Measurements from ENCODE around the gene CASKIN1. TPM values are rescaled to one million over a fixed set of nuclear protein-coding genes. Genes with fewer than 3 reads are reported as not detected.

Gene CASKIN1
- total and polyA plus RNA-seq, 10 of the 15 experiments (the other 5 are each of a cell fraction or from before 2014, with no cell fraction given), result 0.03 to 0.33 (median 0.11) TPM; not detected in 5

GRCh38 chr16:2231016-2231931 lies 34.9 kb upstream of the CASKIN1 start:
- TF ChIP-seq CREB1 (IDR thresholded peaks at IDR 0.05; ENCODE audit: low read depth) (no peak), ZBED1 (IDR thresholded peaks at IDR 0.05; ENCODE audit: borderline replicate concordance) (no peak), HDAC6 (IDR thresholded peaks at IDR 0.05; ENCODE audit: unreplicated experiment) (no peak), RAD21 (IDR thresholded peaks at IDR 0.05; ENCODE audit: insufficient read depth, low read depth, low read length) (no peak), NFYA (IDR thresholded peaks at IDR 0.05; ENCODE audit: borderline replicate concordance, low read depth, low read length) (no peak), RBBP5 (conservative IDR thresholded peaks at IDR 0.05) (no peak)
- WGBS (ENCODE audit: insufficient coverage, insufficient replicate concordance, low lambda C conversion rate, missing lambda C conversion rate), result 86% methylated on average over 29 of the region's 29 CpGs
- intact Hi-C loops (cut with micrococcal nuclease; ENCODE audit: unreplicated experiment), result no loop called here
- Histone ChIP-seq H3K27me3 (replicated peaks in 1 of 2; ENCODE audit: control insufficient read depth in 2 of 2, insufficient read depth in 2 of 2, low read length in 1 of 2) (no peaks in the 10 kb centered on the region), H3K27ac (ENCODE audit: control insufficient read depth, insufficient read depth) (no peak overlapping the region), H4K20me1 (ENCODE audit: control insufficient read depth, insufficient read depth) (no peaks in the 10 kb centered on the region), H3K9me3 (replicated peaks; ENCODE audit: control insufficient read depth, insufficient read depth, low read length) (no peaks in the 10 kb centered on the region), H3K79me2 (ENCODE audit: control insufficient read depth, insufficient read depth, low read length) (peaks cover 4% of the 10 kb centered on the region), H3K4me2 (ENCODE audit: control insufficient read depth, insufficient read depth) (no peak overlapping the region), H3K36me3 (ENCODE audit: control insufficient read depth in 2 of 2, insufficient read depth in 2 of 2, low read length in 1 of 2) (peaks cover 4 to 46% of the 10 kb centered on the region in 2 experiments; a peak in 3 of 4 replicates), H3K4me1 (ENCODE audit: control insufficient read depth, insufficient read depth, low read length) (no peaks in the 10 kb centered on the region), H2AFZ (ENCODE audit: control insufficient read depth, low read depth, low read length) (no peak overlapping the region), H3K9ac (ENCODE audit: control insufficient read depth, insufficient read depth, low read length) (no peak overlapping the region), H3K4me3 (no peak overlapping the region)
- BruUV-seq (replicated peaks), result no TSS peak
- RAD21 ChIA-PET (ENCODE audit: unreplicated experiment), result no interaction called here
- DNase-seq (ENCODE audit: low read depth, low spot score), result no peak
- SMC1A ChIA-PET (ENCODE audit: uncharacterized antibody, unreplicated experiment), result no interaction called here
- POLR2A ChIA-PET, result no interaction called here
- no peak for FAIRE-seq
- CTCF ChIA-PET, result no interaction called here
- in situ Hi-C loops (cut with MboI), result no loop called here
- ATAC-seq, result no peak

- ATAC-seq, result no peak
- Histone ChIP-seq H3K9ac (ENCODE audit: control insufficient read depth, insufficient read depth, low read length) (no peak overlapping the region), H3K27me3 (replicated peaks in 1 of 2; ENCODE audit: control insufficient read depth in 2 of 2, insufficient read depth in 2 of 2, low read length in 1 of 2) (no peaks in the 10 kb centered on the region), H4K20me1 (ENCODE audit: control insufficient read depth, insufficient read depth) (no peaks in the 10 kb centered on the region), H3K4me3 (no peak overlapping the region), H3K9me3 (replicated peaks; ENCODE audit: control insufficient read depth, insufficient read depth, low read length) (no peaks in the 10 kb centered on the region), H3K79me2 (ENCODE audit: control insufficient read depth, insufficient read depth, low read length) (peaks cover 9% of the 10 kb centered on the region), H3K4me2 (ENCODE audit: control insufficient read depth, insufficient read depth) (no peak overlapping the region), H3K36me3 (ENCODE audit: control insufficient read depth in 2 of 2, insufficient read depth in 2 of 2, low read length in 1 of 2) (peaks cover 4 to 45% of the 10 kb centered on the region in 2 experiments; a peak in 3 of 4 replicates), H3K4me1 (ENCODE audit: control insufficient read depth, insufficient read depth, low read length) (no peaks in the 10 kb centered on the region), H2AFZ (ENCODE audit: control insufficient read depth, low read depth, low read length) (no peak overlapping the region), H3K27ac (ENCODE audit: control insufficient read depth, insufficient read depth) (no peak overlapping the region)
- in situ Hi-C loops (cut with MboI) (no loop called here), intact Hi-C loops (cut with micrococcal nuclease; ENCODE audit: unreplicated experiment) (no loop called here)
- ChIA-PET RAD21 (ENCODE audit: unreplicated experiment) (no interaction called here), CTCF (no interaction called here), POLR2A (interaction anchor here (1.0 kb wide), 1 partner anchor 10 kb away, joined by 5 read pairs; no protein-coding TSS in a partner anchor), SMC1A (ENCODE audit: uncharacterized antibody, unreplicated experiment) (no interaction called here)
- BruUV-seq (replicated peaks), result no TSS peak
- no peak for DNase-seq (ENCODE audit: low read depth, low spot score)
- FAIRE-seq, result no peak
- 55% methylated on average over 11 of the region's 13 CpGs for WGBS (ENCODE audit: insufficient coverage, insufficient replicate concordance, low lambda C conversion rate, missing lambda C conversion rate)
- no peak for TF ChIP-seq FOS (IDR thresholded peaks at IDR 0.05; ENCODE audit: borderline replicate concordance, extremely low read depth, insufficient read length)
- no peak for TF ChIP-seq HDGF (IDR thresholded peaks at IDR 0.05)
- TF ChIP-seq SRF (IDR thresholded peaks at IDR 0.05; ENCODE audit: low read depth in 2 of 2, low read length in 2 of 2), result no peak
- TF ChIP-seq KAT2A (conservative IDR thresholded peaks at IDR 0.05; ENCODE audit: control insufficient read depth, low read depth, low read length), result no peak
- no peak for TF ChIP-seq ATF2 (IDR thresholded peaks at IDR 0.05; ENCODE audit: low read length)
- no peak for TF ChIP-seq NBN (IDR thresholded peaks at IDR 0.05)
- no peak for TF ChIP-seq ZNF384 (IDR thresholded peaks at IDR 0.05; ENCODE audit: borderline replicate concordance, low read depth, low read length)
- TF ChIP-seq MTA2 (IDR thresholded peaks at IDR 0.05; ENCODE audit: low read depth), result no peak
- no peak for TF ChIP-seq LARP7 (IDR thresholded peaks at IDR 0.05)
These were observed 34.0 kb upstream of the CASKIN1 start for GRCh38 chr16:2230376-2230775.
